Mucosa of descending colon (tissue), 3 donors: Measurements from ENCODE around the gene PDCD1. TPM values are rescaled to one million over a fixed set of nuclear protein-coding genes. Genes with fewer than 3 reads are reported as not detected.

Source experiments
- ATAC-seq: fragments of 200-7000 bp; cut with Tn5 transposase; one replicate; pipeline ENCODE4 v1.9.1; 2020; ENCODE audit warnings: mild to moderate bottlenecking, moderate library complexity
- DNase-seq, 3 donors: peaks; one replicate each; pipeline ENCODE4 v3.0.0-alpha.2; 2020
- H3K36me3 ChIP-seq: fragments of 200-600 bp; one replicate; pipeline ENCODE4 v1.8.0; 2021; ENCODE audit warnings: low read depth, mild to moderate bottlenecking
- H3K4me1 ChIP-seq: fragments of 200-600 bp; one replicate; pipeline ENCODE4 v1.8.0; 2021; ENCODE audit warnings: low read depth, mild to moderate bottlenecking
- H3K4me3 ChIP-seq: fragments of 200-600 bp; one replicate; pipeline ENCODE4 v1.8.0; 2021; ENCODE audit warnings: mild to moderate bottlenecking
- H3K9me3 ChIP-seq: fragments of 200-600 bp; one replicate; pipeline ENCODE4 v1.8.0; 2021; ENCODE audit warnings: mild to moderate bottlenecking
- CTCF ChIP-seq: fragments of 200-600 bp; IDR thresholded peaks from one replicate; pipeline ENCODE4 v1.8.0; 2022; ENCODE audit warnings: antibody characterized with exemption, mild to moderate bottlenecking
- intact Hi-C, 2 donors: fragments of 100-400 bp; cut with DNase I in 1 of 2; cut with micrococcal nuclease in 1 of 2; formaldehyde crosslinking; loops; one replicate each; pipeline versions ENCODE4 v1.11.0 to v1.11.1; 2022; cut with DNase I, micrococcal nuclease
- total RNA-seq, 3 donors: library from RNA; stranded (reverse); fragmentation: NEBNext Ultra II Directional in 2 of 3; extraction: Animal tissue kit (Norgen Biotek cat#: 25700) in 2 of 3; gene quantifications; one replicate each; pipeline versions ENCODE4 v1.2.1 to v1.2.4, GENCODE V29; 2021 to 2023
- donor health status: DM: no; HTN: no; CAD: no; lungs with moderate emphysema.
- donor health status: DM: no; HTN: no; CAD: no.
- donor health status: DM: no; HTN: yes; CAD: no.

Gene PDCD1
- total RNA-seq, 3 donors from 2014 or later, result 0.13 to 0.70 TPM; not detected in 1

DNA sequence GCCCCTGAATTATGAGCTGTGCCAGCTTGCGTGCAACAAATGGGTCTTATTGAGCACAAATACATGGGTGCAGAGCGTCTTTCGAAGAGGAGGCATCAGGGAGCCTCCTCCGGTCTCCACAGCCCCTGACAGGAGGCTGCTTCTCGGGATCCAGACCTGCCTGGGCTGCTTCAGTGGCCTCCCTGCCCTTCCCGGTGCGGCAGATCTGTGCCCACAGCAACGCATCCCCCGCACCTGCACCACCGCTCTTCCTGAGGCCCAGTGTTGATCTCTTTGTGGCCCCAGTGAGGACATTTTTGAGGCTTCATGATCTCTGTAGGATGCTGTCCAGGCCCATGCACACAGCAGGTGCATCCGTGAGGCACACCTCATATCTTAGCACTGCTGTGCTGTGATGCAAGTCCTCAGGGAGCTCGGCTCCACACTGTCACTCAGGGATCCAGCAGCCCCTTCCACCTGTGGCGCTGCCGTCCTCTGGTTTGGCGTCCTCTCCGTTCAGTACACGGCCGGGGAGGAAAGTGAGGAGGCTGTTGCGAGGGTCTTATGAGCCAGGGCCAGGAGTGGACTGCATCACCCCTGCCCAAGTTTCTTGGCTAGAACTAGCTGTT lies 28.2 kb upstream of the PDCD1 start:
- Histone ChIP-seq H3K36me3 (no peaks in the 10 kb centered on the region), H3K9me3 (no peaks in the 10 kb centered on the region), H3K4me1 (no peaks in the 10 kb centered on the region), H3K4me3 (no peak overlapping the region)
- ATAC-seq (no peak), DNase-seq (peak in 1 of 3 donors; percentile 22)
- TF ChIP-seq CTCF, result no peak
- intact Hi-C loops, result no loop called here

GRCh38 chr2:241885946-241886643 lies 27.4 kb upstream of the PDCD1 start:
- intact Hi-C loops, result no loop called here
- no peak for ATAC-seq
- Histone ChIP-seq H3K9me3 (no peaks in the 10 kb centered on the region), H3K4me3 (no peak overlapping the region), H3K4me1 (no peaks in the 10 kb centered on the region), H3K36me3 (no peaks in the 10 kb centered on the region)
- no peak for DNase-seq
- no peak for TF ChIP-seq CTCF

DNA sequence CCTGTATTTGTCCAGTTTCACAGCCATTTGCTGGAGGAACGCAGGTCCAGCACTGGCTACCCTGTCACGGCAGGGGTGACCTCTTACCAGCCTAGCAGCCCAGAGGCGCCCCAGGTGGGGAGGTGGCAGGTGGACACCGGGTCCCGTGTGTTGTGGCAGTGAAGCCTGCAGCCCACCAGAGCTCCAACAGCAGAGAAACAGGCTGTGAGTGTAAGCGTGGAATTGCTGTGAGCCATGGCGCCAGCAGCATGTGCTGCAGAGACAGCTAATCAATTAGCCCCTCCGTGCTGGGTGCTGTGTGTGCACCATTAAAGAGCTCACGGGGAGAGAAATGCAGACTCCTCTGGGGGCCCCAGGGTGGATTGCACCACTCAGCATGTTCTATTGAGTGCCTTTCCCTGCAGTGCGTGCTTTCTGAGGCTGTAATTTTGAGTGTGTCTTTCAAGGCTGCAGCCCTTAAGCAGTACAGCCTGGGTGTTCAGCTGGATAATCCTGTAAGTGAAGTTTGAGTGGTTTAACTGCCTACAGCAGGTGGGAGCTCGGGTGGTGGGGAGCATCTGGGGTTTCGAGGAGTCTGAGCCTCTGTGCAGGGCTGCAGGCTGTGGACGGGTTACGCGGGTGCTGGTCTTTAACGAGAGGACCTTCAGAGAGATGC lies 26.7 kb upstream of the PDCD1 start:
- no peak for TF ChIP-seq CTCF
- intact Hi-C loops, result no loop called here
- ATAC-seq, result no peak
- Histone ChIP-seq H3K4me1 (no peaks in the 10 kb centered on the region), H3K4me3 (no peak overlapping the region), H3K9me3 (no peaks in the 10 kb centered on the region), H3K36me3 (no peaks in the 10 kb centered on the region)
- DNase-seq, result no peak

DNA sequence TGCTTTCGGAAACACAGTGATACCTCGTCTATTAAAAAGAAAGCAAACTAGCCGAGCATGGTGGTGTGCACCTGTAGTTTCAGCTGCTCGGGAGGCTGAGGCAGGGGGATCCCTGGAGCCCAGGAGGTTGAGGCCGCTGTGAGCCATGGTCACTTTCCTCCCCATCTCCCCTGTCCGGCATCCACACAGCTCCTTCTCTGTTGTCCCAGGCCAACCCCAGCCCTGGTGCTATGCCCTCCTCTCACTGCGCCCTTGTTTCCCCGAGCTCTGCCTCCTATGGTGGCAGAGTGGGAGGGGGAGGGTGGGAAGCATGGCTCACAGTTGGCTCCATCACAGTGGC lies 26.2 kb upstream of the PDCD1 start:
- intact Hi-C loops, result no loop called here
- TF ChIP-seq CTCF, result no peak
- DNase-seq (no peak), ATAC-seq (no peak)
- no peaks in the 10 kb centered on the region for H3K36me3 ChIP-seq
- no peaks in the 10 kb centered on the region for H3K9me3 ChIP-seq
- no peak overlapping the region for H3K4me3 ChIP-seq
- no peaks in the 10 kb centered on the region for H3K4me1 ChIP-seq

GRCh38 chr2:241882091-241882625 lies 23.5 kb upstream of the PDCD1 start:
- DNase-seq, result peak; percentile 67 to 82 (median 71)

More at GRCh38 chr2:241882091-241882625, 23.5 kb upstream of the PDCD1 start:
- no peak for TF ChIP-seq CTCF
- peak; percentile 31 for ATAC-seq
- no peaks in the 10 kb centered on the region for H3K36me3 ChIP-seq
- no peak overlapping the region for H3K4me3 ChIP-seq
- no peaks in the 10 kb centered on the region for H3K4me1 ChIP-seq
- H3K9me3 ChIP-seq, result no peaks in the 10 kb centered on the region
- intact Hi-C loops, result no loop called here
